ENCODE data around the gene TBC1D22B.
A peak's percentile ranks its signal among the peaks of the same experiment; 100 is the strongest.

Gene TBC1D22B

DNA sequence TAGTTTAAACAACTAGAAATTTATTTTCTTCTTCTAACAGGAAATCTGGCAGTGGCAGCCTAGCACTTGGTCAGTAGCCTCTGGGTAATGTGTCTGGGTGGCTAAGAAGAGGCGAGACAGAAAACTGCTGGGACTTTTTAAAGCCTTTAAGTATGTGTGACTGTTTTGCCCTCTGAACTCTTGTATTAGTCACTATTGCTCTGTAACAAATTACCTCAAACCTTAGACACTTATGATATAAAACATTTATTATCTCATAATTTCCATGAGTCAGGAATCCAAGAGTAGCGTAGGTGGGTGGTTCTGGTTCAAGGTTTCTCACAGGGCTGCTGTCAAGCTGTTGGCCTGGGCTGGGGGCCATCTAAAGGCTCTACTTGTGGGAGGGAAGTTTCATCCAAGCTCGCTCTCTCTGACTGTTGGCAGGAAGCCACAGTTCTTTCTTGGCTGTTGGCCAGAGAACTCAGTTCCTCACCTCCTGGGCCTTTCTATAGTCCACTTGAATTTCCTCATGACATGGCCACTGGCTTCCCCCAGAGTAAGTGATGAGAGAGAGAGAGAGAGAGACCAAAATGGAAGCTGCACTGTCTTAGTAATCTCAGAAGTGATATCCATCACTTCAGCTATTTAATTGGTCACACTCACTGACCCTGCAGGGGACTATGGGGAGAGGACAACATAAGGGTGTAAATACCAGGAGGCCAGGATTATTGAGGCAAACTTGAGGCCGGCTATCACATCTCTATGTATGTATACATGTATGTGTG is 17.4 kb upstream of the TBC1D22B start:
- peak; percentile 98 for DNase-seq (ENCODE audit: low read depth)

DNA sequence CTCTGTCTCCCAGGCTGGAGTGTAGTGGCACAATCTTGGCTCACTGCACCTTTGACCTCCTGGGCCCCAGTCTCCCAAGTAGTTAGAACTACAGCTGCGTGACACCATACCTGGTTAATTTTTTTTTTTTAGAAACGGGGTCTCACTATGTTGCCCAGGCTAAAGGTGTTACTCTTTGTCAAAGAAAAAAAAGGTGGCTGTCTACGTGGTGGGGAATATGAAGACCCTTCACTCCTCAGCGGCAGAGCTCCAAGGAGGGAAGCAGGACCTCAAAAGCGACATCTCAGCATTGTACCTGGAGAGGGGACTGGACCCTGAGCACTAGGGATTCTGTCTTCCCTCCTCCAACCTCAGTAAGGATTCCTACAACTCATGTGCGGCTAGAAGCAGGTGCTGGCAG is 16.4 kb upstream of the TBC1D22B start:
- no peak for DNase-seq (ENCODE audit: low read depth)

DNA sequence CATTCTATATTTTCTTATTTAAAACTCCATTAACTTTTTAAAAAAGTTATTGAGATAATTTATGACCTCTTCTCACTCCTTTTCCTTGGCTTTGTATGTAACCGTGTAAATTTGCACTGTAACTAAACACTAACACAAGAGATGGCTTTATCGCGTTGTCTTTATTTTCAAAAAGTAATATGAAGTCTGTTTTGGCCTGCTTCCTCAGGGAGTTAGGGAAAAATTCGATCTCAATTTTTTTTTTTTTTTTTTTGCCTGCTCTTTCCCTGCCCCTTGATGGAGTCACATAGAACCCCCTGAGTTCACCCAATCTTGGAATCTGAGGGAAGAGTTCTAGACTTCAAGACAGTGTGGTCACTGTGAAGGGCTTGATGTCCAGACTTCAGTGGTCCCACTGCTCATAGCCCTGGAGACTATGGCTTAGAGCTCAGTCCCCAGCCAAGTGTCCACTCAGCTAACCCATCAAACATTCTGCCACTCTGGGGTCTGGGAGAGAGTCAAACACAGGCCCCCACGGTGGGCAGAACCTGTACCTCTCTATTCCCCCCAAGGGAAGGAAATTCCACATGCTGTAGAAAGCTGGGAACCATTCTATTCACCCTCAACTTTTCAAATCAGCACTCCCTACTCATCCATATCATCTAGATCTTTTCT is 15.7 kb upstream of the TBC1D22B start:
- no peak for DNase-seq (ENCODE audit: low read depth)

DNA sequence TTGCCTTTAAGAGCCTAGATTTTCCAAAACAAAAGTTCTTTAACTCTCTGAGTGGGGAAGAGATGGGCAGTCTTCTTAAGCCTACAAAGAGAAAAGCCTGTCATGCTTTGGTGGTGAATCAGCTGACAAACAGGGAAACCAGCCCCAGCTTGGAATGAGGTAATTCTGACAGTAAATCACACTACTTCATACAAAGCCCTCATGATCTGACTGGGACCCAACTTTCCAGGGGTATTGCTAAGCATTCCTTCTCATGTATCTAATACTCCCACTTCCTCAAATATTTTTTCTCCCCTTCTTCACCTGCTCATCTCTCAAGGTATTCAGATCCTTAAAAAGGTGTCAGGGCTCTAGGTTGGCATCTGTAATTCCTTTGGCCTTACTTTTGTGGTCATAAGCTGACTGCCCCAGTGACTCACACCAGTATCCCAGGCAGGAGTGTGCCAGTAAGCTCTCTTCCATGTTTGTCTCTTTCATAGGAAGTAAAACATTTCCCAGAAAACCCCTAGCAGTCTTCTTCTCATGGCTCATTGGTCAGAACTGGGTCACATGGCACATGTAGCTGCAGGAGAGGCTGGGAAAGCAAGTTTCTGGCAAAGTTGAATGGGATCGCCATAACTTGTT is 15.0 kb upstream of the TBC1D22B start:
- DNase-seq (ENCODE audit: low read depth): peak; percentile 99

DNA sequence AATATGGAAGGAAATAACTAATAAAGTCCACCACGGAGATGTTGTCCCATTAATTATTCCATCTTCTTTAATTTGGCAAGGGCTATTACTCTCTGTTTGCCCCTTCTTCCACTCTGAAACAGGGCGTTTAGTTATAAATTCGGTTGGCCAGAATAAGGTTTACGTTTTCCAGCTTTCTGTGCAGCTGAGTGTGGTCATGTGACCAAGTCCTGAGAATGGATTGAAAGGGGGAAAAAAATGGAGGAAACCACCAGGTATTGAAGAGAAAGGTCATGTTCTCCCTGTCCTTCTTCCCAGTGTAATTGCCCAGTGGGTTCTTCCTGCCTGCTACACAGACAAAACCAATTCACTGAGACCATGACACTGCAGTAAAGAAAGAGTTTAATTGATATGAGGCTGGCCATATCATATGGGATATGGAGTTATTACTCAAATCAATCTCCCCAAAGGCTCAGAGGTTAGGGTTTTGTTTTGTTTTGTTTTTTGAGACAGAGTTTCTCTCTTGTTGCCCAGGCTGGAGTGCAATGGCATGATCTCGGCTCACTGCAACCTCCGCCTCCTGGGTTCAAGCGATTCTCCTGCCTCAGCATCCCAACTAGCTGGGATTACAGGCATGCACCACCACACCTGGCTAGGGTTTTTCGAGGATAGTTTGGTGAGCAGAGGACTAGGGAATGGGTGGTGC is 14.3 kb upstream of the TBC1D22B start:
- no peak for DNase-seq (ENCODE audit: low read depth)

DNA sequence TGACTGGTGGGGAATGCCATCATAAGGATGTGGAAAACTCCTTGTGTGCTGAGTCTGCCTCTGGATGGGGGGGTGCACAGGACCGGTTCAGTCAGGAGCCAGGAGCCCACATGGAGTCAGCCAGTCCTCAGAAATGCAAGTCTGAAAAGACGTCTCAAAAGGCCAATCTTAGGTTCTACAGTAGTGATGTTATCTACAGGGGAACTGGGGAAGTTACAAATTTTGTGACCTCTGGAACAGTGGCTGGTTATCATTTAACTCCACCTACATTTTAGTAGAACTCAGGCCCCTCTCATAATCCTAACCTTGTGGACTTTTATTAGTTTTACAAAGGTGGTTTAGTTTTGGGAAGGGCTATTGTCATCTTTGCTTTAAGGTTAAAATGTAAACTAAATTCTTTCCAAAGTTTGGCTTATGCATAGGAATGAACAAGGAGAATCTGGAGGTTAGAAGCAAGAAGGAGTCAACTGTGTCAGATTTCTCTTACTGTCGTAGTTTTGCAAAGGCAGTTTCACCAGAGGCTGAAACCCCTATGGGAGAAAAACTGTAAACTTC is 13.7 kb upstream of the TBC1D22B start:
- DNase-seq (ENCODE audit: low read depth): no peak

DNA sequence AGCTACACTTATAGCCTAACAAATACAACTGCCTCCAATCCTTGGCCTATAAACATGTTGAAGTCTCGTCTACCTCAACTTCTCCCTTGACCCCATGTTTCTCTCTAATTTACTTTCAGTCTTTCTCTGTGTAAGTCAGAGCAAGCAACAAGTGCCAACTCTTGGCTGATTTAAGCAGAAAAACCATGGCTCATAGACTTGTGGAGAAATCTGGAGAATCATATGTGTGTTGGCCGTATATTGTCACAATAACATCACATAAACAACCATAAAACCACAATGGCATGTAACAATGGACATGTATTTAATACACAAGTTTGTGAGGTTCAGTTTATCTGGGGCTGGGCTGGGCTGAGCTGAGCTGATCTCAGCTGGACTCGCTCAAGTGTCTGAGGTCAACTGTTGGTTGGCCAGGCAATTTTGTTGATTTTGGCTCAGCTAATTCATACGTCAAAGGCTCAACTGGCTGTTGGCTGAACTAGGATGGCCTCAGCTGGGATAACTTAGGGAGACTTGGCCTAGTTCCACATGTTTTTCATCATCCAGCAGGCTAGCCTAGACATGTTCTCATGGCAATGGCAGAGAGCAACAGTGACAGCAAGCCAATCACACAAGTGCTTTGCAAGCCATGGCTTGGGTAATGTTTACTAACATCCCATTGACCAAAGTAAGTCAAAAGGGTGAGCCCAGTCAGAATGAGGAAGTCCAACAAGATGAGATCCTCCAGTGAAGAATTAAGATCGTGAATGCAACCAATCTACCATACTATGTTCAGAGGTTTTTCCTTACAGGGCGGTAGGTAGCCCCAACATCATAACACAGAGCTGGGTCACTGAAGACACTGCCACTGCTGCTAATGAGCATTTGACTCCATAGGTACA is 12.9 kb upstream of the TBC1D22B start:
- peak; percentile 100 for DNase-seq (ENCODE audit: low read depth)

DNA sequence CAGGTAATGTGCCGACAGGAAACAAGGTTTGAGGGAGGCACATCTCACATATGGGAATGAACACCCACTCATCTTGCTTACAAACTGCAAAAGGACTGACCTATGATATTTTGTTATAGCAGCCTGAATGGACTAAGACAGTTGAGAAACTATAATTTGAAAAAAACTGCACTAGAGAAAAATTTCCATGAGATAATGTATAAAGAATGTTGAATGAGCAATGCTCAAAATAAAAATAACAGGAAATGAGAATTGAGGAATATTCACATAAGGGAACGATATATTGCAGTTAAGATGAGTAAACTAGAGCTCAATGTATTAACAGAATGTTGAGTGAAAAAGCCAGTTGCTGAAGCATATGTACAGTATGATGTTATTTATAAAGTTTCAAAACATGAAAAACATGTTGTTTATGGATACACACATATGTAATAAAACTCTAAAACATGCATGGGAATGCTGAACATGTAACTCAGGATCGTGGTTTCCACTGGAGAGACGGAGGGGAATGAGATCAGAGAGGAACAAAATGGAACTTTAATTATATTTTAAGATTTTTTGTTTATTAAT is 6.3 kb upstream of the TBC1D22B start:
- no peak for DNase-seq (ENCODE audit: low read depth)

DNA sequence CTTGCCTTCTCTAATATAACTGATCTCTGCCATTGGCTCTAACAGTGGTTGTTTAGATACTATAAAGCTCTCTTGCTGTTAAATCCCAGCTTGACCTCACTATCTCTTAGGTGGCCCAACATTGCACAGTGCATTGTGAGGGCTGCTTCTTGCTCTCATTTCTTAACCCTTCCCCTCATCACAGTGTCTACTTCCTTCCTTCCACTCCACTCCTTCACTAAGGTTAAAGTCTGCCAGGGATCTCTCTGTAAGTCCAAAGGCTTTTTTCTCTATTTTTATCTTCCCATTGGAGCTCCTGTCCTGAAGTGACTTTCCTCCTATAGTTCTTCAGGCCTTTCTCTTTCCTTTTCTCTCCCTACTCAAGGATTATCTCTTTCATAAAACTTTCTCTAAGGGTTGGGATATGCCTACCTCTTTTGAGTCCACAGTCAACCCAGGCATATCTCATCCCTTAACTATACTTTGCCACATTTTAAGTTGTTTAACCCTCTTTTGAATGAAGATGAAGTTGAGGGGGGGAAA is 4.0 kb upstream of the TBC1D22B start:
- no peak for DNase-seq (ENCODE audit: low read depth)

DNA sequence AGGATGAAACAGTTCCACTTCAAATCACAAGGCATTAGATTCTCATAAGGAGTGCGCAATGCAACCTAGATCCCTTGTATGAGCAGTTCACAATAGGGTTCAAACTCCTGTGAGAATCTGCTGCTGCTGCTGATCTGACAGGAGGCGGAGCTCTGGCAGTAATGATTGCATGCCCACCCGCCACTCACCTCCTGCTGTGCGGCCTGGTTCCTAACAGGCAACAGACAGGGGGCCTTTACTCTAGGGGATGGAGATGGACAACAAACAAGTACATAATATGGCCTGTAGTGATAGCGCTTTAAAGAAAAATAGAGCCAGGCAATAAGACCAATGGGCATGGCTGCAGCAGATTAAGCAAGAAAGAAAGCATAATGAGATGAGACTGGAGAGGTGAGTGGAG is 2.7 kb upstream of the TBC1D22B start:
- DNase-seq (ENCODE audit: low read depth): no peak

DNA sequence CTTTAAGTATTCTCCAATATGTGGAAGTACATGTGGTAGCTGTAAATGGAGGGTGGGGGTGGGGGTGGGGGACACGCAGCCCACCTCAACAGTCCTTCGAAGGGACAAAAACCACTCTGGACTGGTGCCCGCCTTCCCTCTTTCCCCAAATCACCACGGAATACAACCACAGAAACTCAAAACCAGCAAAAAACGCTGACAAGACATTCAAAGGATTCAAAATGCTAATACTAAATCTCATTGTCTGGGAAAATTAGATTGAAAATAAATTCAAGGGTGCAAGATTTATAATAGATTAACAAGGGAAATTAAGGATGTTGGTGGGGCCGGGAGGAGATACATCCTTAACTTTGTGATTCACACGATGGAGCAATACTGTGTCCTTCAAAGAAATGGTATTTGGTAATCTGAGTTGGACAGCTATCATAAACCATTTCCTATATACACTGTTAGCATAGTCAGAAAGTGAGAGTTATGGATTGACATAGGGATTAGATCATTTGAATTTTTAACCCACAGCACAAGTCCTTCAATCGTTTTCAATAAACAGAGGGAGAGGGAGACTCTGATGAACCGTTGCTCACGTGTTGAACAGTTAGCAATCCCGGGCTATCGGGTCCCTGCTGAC is 766 bp upstream of the TBC1D22B start:
- no peak for DNase-seq (ENCODE audit: low read depth)

DNA sequence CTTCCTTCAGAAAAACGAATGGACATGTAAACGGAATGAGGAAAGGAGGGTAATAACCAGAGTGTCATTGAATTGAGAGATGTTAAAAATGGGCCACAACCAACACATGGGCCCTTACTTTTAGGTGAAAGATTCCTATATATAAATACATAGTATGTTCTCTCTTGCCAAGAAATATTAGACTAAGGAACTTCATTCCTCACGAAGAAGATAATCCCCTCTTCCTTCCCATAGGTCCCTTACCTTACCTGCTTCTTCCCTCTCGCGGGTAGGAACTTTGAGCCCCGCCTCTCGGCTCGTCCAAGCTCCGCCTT is 295 bp upstream of the TBC1D22B start:
- DNase-seq (ENCODE audit: low read depth): no peak

DNA sequence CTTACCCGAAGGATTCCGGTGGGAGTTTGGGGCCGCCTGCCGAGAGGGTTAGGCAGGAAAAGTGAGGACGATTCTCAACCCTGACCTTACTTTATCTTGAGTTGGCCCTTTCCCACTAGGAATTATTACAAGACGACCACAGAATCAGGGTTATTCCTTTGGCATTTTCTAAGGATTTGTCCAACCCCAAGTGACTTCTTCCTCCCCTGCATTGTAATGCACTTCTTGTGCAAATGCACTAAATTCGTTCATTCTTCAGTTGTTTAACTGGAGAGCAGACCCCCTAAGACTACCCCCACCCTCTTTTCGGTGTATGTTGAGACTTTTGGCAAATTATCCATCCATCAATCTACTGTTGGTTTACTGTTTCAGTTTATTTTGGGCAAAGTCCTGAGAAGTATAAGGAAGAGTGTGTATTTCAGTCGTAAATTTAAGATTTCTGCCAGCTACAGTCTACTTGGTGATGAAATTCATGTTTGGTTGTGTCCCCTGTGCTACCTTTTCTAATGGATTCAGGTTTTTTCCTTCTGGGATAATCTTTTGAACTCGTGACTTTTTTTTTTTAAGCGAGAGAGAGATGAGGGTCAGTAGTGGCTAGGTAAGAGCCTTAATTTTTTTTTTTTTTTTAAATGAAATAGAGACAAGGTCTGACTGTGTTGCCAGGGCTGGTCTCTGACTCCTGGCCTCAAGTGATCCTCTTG is 983 bp downstream of the TBC1D22B start:
- no peak for DNase-seq (ENCODE audit: low read depth)

DNA sequence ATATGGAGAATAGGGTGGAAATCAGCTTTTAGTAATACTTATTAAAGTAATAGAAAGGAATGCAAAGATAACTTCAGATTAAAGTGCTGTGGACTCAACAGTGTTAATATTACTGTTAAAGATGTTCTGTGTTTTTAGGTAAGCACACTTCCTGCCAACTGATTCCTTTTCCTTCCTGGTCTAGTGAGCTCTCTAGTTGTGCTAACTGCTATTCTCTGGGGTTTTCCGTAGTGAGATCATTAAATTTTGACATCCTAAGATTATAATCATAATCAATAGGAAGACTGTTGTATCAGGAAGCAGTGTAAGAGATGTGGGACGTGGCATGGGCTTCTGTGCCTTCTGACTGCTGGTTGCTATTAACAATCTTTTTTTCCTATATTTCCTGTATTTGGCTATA is 1.6 kb downstream of the TBC1D22B start:
- DNase-seq (ENCODE audit: low read depth): no peak

DNA sequence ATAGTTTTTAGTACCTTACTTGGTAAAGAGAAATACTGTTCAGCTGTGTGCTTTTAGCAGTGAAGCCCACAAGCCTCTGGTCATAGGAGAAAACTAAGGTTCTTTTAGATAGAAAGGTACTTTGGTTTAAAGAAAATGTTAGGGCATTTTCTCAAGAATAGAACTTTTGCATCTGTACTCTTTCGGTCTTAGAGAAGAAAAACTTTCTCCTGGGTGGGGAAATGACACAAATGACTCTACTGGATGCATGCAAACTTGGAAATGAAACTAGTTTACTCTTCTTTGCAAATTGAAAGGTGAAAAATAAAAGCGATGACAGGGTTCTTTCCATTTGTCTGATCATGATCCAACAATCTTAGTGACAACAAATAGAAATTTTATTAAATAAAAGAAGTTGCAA is 2.5 kb downstream of the TBC1D22B start:
- DNase-seq (ENCODE audit: low read depth): no peak

DNA sequence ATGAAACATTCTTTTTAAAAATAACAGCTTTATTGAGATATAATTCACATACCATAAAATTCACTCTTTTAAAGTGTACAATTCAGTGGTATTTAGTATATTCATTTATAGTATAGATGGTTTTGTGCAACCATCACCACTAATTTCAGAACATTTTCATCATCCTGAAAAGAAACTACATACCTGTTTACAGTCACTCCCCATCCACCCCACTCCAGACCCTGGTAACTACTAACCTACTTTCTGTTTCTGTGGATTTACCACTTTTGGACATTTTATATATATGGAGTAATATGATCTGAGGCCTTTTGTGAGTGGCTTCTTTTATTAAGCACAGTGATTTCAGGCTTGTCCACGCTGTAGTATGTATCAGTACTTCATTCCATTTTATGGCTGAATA is 2.9 kb downstream of the TBC1D22B start:
- DNase-seq (ENCODE audit: low read depth): no peak

DNA sequence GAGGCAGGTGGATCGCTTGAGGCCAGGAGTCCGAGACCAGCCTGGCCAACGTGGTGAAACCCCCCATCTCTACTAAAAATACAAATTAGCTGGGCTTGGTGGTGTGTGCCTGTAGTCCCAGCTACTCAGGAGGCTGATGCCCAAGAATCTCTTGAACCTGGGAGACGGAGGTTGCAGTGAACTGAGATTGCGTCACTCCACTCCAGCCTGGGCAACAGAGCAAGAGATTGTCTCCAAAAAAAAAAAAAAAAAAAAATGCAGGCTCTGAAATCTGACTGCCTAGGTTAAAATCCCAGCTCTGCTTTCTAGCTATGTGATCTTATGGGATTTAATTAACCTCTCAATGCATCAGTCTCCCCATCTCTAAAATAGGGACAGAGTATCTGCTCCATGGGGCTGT is 3.6 kb downstream of the TBC1D22B start:
- DNase-seq (ENCODE audit: low read depth): no peak

DNA sequence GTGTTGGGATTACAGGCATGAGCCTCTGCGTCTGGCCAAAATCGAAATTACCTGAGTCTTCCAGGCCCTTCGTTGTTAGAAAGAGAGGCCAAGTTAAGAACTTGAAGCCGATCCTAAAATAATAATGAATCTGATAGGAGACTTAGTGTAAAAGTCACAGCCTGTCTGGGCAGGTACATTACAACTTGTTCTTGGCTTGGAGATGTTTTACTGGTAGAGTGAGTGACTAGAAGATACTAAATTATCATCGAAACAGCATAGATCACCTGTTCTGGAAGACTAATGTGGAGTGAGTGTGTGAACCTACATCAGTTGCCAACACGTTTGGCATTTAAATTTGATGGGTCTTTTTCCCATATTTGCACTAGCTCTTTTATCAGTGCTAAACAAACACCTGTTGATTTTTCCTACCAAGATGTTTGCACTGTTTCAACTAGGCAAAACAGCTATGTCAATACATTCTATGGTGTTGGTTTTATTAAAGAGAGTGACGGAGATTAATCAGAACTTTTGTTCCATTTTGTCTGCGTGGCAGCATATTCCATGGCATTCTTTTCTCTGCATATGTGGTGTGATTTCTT is 5.0 kb downstream of the TBC1D22B start:
- DNase-seq (ENCODE audit: low read depth): no peak

DNA sequence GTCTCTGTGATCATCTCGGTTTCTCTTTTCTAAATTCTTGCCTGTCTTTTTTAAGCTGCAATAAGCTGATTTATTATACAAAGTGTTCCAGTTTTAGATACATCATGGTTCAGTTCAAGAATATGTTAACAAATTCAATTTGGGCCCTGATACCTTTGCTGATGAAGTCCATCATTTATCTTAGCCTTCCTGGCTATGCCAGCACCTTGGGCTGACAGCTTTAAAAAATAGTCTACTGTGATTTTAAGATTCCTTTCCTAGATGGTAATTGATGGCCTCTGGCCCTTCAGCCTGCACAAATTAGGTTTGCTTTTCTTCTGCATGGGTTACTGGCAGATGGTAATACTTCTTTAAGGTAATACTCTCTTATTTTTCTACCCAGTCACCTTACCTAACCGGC is 7.4 kb downstream of the TBC1D22B start:
- no peak for DNase-seq (ENCODE audit: low read depth)

DNA sequence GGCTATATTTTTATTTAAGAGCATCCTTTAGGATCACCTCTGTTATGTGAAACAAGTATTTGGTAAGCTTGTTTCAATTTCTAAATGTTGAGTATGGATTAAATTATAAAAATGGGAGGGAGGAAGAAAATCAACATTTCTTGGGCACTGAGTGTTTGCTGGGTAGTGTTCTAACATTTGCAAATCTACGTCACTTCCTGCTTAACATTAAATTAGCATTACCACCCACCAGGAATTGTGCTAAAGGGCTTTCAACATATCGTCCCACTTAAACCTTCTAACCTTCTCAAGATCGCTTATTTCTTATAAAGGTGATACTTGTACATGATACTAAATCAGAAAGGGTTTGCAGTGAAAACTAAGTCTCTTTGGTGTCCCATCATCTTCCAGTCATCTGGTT is 8.3 kb downstream of the TBC1D22B start:
- no peak for DNase-seq (ENCODE audit: low read depth)

Data from non-pigmented ciliary epithelial cell (primary cell).